Prostate gland (tissue), 2 donors: ENCODE measurements around the gene CNN3.

Experiments used
- POLR2A ChIP-seq: fragments of 450-650 bp; IDR thresholded peaks from one replicate; pipeline ENCODE4 v1.6.1; 2016; ENCODE audit warnings: antibody characterized with exemption, mild to moderate bottlenecking
- TF ChIP-seq, protein P1 (sequence below), 4 experiments: fragments of 200-600 bp in 2 of 4; fragments of 450-650 bp in 2 of 4; sonication (generic) in 2 of 4; IDR thresholded peaks; 1 replicate in 3 of 4; 2 replicates in 1 of 4; pipeline ENCODE4 v1.5.1; 2016 to 2019; ENCODE audit warnings: antibody characterized with exemption in 4 of 4, mild to moderate bottlenecking in 2 of 4, moderate library complexity in 2 of 4

DNA sequence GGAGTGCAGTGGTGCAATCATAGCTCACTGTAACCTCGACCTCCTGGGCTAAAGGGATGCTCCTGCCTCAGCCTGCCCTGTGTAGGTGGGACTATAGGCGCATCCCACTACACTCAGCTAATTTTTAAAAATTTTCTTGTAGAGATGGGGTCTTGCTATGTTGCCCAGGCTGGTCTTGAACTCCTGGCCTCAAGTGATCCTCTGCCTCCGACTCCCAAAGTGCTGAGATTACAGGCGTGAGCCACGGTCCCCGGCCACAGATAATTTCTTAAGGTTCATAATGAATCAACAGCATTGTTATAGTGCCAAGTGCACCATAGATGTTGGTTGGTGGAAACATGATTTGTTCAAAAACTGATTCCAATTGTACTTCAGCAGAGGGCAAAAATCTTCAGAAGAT, 42.2 kb upstream of the CNN3 start:
- TF ChIP-seq, protein P1, sequence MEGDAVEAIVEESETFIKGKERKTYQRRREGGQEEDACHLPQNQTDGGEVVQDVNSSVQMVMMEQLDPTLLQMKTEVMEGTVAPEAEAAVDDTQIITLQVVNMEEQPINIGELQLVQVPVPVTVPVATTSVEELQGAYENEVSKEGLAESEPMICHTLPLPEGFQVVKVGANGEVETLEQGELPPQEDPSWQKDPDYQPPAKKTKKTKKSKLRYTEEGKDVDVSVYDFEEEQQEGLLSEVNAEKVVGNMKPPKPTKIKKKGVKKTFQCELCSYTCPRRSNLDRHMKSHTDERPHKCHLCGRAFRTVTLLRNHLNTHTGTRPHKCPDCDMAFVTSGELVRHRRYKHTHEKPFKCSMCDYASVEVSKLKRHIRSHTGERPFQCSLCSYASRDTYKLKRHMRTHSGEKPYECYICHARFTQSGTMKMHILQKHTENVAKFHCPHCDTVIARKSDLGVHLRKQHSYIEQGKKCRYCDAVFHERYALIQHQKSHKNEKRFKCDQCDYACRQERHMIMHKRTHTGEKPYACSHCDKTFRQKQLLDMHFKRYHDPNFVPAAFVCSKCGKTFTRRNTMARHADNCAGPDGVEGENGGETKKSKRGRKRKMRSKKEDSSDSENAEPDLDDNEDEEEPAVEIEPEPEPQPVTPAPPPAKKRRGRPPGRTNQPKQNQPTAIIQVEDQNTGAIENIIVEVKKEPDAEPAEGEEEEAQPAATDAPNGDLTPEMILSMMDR (IDR thresholded peaks at IDR 0.05) = no peak
- no peak for TF ChIP-seq POLR2A
